ENCODE measurements around the gene CACNB3. TPM values are rescaled to one million over a fixed set of nuclear protein-coding genes. Genes with fewer than 3 reads are reported as not detected.
A peak's percentile ranks its signal among the peaks of the same experiment; 100 is the strongest.

CACNB3 gene
- polyA plus RNA-seq, 1 donor from 2014 or later: 123 TPM

GRCh38 chr12:48813465-48814261 lies 4.6 kb upstream of the CACNB3 start:
- Histone ChIP-seq H3K9ac (ENCODE audit: low read length) (peak overlapping the region; percentile 97), H2AFZ (ENCODE audit: low read depth, low read length) (no peak overlapping the region), H3F3A (ENCODE audit: insufficient read depth, low read length, poor library complexity, severe bottlenecking) (peaks cover 4% of the 10 kb centered on the region), H3K4me2 (ENCODE audit: low read length) (no peak overlapping the region), H4K20me1 (ENCODE audit: insufficient read depth) (no peaks in the 10 kb centered on the region), H3K27me3 (ENCODE audit: insufficient read depth, low read depth, low read length) (no peaks in the 10 kb centered on the region), H3K36me3 (ENCODE audit: insufficient read depth, low read length) (no peaks in the 10 kb centered on the region), H3K4me3 (ENCODE audit: low read length) (peak overlapping the region; percentile 96), H3K9me3 (ENCODE audit: low read length) (no peaks in the 10 kb centered on the region), H3K9me2 (ENCODE audit: insufficient read depth, low read length) (no peaks in the 10 kb centered on the region), H3K79me2 (replicated peaks; ENCODE audit: insufficient read depth, low read length) (peaks cover 27% of the 10 kb centered on the region), H3K27ac (ENCODE audit: low read length) (peak overlapping the region; percentile 97)
- TF ChIP-seq, protein P1, sequence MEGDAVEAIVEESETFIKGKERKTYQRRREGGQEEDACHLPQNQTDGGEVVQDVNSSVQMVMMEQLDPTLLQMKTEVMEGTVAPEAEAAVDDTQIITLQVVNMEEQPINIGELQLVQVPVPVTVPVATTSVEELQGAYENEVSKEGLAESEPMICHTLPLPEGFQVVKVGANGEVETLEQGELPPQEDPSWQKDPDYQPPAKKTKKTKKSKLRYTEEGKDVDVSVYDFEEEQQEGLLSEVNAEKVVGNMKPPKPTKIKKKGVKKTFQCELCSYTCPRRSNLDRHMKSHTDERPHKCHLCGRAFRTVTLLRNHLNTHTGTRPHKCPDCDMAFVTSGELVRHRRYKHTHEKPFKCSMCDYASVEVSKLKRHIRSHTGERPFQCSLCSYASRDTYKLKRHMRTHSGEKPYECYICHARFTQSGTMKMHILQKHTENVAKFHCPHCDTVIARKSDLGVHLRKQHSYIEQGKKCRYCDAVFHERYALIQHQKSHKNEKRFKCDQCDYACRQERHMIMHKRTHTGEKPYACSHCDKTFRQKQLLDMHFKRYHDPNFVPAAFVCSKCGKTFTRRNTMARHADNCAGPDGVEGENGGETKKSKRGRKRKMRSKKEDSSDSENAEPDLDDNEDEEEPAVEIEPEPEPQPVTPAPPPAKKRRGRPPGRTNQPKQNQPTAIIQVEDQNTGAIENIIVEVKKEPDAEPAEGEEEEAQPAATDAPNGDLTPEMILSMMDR (IDR thresholded peaks at IDR 0.05; ENCODE audit: poor library complexity, severe bottlenecking): no peak
- TF ChIP-seq MXI1 (conservative IDR thresholded peaks at IDR 0.05; ENCODE audit: poor library complexity, severe bottlenecking) (no peak), EP300 (conservative IDR thresholded peaks at IDR 0.05; ENCODE audit: poor library complexity, severe bottlenecking) (no peak), EZH2 (IDR thresholded peaks at IDR 0.05; ENCODE audit: borderline replicate concordance, insufficient read depth, low read length, poor library complexity, severe bottlenecking) (no peak), TAF1 (IDR thresholded peaks at IDR 0.05; ENCODE audit: low read depth) (no peak), REST (IDR thresholded peaks at IDR 0.05; ENCODE audit: borderline replicate concordance) (no peak), SMC3 (conservative IDR thresholded peaks at IDR 0.05; ENCODE audit: poor library complexity) (no peak), RAD21 (conservative IDR thresholded peaks at IDR 0.05) (no peak), POLR2AphosphoS5 (IDR thresholded peaks at IDR 0.05) (no peak)

DNA sequence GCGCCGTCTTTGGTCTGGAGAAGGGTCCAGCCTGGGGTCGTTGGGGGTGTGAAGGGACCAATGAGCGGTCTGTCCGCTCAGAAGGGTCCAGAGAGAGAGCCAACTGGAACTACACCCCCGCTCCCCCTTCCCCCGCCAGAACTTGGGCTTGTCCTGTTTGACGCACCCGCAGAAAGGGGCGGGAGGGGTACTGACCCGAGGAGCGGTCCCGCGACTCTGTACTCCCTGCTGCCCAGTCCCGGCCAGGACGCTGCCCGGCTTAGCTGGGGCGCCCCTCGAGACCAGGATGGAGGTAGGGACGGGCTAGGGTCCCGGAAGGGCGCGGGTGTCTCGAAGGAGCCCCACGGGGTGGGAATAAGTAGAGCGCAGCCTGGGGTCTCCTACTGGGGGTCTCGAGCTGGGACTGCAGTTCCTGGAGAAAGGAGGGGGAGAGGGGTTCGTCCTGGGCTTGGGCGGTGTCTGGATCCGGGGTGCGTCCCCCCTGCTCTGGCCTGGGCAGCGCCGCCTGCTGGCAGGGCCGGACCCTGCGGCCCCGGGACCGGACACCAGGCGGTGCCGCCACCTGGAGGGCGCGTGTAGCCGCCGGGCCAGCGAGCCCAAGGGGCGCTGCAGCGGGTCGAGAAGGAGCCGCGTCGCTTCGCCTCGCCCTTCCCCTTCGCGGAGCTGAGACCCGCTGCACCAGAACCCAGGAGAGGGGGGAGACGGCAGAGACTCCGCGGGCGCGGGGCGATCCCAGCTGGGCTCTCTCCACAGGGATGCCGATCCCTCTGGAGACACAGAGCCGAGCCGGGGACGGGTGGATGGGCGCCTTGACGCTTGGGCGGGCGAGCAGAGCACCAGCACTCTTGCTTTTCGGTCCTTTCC lies 3.8 kb upstream of the CACNB3 start:
- TF ChIP-seq TAF1 (IDR thresholded peaks at IDR 0.05; ENCODE audit: low read depth) (no peak), POLR2AphosphoS5 (IDR thresholded peaks at IDR 0.05) (peak; percentile 63), SMC3 (conservative IDR thresholded peaks at IDR 0.05; ENCODE audit: poor library complexity) (peak; percentile 59), EP300 (conservative IDR thresholded peaks at IDR 0.05; ENCODE audit: poor library complexity, severe bottlenecking) (no peak), MXI1 (conservative IDR thresholded peaks at IDR 0.05; ENCODE audit: poor library complexity, severe bottlenecking) (peak; percentile 22), REST (IDR thresholded peaks at IDR 0.05; ENCODE audit: borderline replicate concordance) (no peak), RAD21 (conservative IDR thresholded peaks at IDR 0.05) (peak; percentile 35), EZH2 (IDR thresholded peaks at IDR 0.05; ENCODE audit: borderline replicate concordance, insufficient read depth, low read length, poor library complexity, severe bottlenecking) (no peak)
- TF ChIP-seq, protein P1 (IDR thresholded peaks at IDR 0.05; ENCODE audit: poor library complexity, severe bottlenecking): peak; percentile 97
- Histone ChIP-seq H3K36me3 (ENCODE audit: insufficient read depth, low read length) (no peaks in the 10 kb centered on the region), H3F3A (ENCODE audit: insufficient read depth, low read length, poor library complexity, severe bottlenecking) (peaks cover 4% of the 10 kb centered on the region), H3K27ac (ENCODE audit: low read length) (peak overlapping the region; percentile 97), H3K9ac (ENCODE audit: low read length) (peak overlapping the region; percentile 97), H3K9me2 (ENCODE audit: insufficient read depth, low read length) (no peaks in the 10 kb centered on the region), H3K9me3 (ENCODE audit: low read length) (no peaks in the 10 kb centered on the region), H3K27me3 (ENCODE audit: insufficient read depth, low read depth, low read length) (no peaks in the 10 kb centered on the region), H2AFZ (ENCODE audit: low read depth, low read length) (peak overlapping the region; percentile 98), H3K4me3 (ENCODE audit: low read length) (peak overlapping the region; percentile 96), H3K4me2 (ENCODE audit: low read length) (peak overlapping the region; percentile 99), H3K79me2 (replicated peaks; ENCODE audit: insufficient read depth, low read length) (peaks cover 35% of the 10 kb centered on the region), H4K20me1 (ENCODE audit: insufficient read depth) (no peaks in the 10 kb centered on the region)

Measured in neural cell (in vitro differentiated cells).